Measurements from ENCODE around the gene BGN.

BGN gene

DNA sequence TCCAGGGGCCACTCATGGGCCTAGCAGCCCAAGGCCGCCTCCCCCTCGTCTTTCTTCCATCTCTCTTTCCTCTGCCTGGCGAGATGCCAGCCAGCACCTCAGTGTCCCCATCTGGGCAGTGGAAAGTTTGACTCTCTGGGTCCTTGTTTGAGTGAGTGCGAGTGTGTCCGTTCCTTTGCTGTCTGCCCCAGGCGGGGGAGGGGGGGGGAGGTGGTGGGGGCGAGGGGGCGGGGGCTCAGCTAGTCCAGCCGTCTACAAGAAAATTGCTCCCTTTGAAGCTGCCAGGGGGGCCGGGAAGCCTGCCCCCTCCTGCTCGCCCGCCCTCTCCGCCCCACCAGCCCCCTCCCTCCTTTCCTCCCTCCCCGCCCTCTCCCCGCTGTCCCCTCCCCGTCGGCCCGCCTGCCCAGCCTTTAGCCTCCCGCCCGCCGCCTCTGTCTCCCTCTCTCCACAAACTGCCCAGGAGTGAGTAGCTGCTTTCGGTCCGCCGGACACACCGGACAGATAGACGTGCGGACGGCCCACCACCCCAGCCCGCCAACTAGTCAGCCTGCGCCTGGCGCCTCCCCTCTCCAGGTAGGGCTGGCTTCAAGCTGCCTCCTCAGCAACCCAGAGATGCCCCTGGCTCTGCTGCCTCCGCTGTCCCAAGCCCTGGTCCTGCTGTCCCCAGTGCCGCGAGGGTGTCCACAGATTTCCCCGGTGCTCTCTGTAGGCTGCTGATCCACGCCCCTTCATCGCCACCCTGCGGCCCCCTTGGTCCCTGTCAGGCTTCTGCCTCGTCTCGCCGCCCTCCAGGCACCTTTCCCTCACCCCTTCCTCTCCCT lies at the start of gene BGN:
Gene BGN (plus strand): TSS at position 440 of the 821 bp plus-strand sequence. CDS start 9,652 bp downstream, outside the sequence.
- no peak for DNase-seq

- no peak for DNase-seq
These were observed 49.5 kb upstream of the BGN start for GRCh38 chrX:153445106-153445855.

DNA sequence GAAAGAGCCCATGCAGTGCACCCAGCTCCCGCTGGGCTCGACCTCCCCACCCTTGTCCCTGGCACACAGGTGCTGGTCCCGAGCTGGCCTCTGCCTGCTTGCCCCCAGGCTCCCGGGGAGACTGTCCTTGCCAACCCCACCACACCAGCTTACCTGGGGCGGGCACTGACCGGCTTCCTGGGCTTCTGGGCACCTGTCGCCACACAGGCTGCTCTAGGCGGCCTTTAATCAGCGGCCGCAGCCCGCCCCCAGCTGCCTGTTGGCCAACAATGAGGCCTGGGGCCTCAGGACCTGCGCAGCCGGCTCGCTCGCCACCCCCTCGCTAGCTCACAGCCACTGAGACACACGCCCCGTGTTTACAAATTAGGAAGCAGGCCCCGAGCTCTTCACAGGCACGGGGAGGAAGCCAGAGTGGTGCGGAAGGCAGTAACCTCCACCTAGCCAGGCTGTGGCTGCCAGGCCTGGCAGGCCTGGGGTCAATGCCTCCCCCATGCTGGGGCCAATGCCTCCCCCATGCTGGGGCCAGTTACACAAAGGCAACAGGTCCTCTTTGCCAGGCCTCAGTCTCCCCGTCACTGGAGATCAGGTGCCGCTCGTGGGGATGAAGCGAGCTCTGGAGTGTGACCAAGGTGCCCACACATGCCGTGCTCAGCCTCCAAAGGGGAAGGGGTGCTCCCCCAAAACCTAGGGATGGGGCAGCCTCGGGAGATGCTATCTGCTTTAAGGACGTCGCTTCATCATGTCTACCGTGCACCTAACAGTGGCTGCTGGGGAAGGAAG lies 48.7 kb upstream of the BGN start, which contains the start of gene TREX2:
Gene TREX2 (minus strand): TSS at position 201 of the 780 bp plus-strand sequence. CDS start 626 bp downstream, outside the sequence.
- no peak for DNase-seq

- DNase-seq = no peak
These were observed 48.2 kb upstream of the BGN start for GRCh38 chrX:153446636-153446936.

GRCh38 chrX:153446950-153447580 lies 47.7 kb upstream of the BGN start:
- DNase-seq = no peak

DNA sequence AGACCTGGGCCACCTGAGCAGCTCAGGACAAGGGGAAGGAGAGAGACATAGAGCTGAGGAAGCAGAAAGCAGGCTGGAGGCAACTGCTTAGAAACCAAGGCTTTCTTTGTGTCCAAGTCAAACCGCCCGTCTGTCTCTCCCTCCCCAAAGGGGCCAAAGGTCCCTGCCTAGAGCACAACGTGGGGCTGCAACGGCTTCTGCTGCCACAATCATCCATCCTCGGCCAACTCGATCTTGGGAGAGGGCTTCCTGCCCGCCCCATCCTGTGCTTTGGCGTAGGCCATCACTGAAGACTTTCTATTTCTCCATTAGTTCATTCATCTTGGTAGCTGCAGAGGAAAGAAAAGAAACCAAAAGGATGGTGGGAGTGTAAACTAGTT lies 47.2 kb upstream of the BGN start:
- DNase-seq = no peak

GRCh38 chrX:153448556-153449367 lies 46.0 kb upstream of the BGN start:
- DNase-seq = no peak

- DNase-seq = no peak
These were observed 45.2 kb upstream of the BGN start for GRCh38 chrX:153449368-153450113.

DNA sequence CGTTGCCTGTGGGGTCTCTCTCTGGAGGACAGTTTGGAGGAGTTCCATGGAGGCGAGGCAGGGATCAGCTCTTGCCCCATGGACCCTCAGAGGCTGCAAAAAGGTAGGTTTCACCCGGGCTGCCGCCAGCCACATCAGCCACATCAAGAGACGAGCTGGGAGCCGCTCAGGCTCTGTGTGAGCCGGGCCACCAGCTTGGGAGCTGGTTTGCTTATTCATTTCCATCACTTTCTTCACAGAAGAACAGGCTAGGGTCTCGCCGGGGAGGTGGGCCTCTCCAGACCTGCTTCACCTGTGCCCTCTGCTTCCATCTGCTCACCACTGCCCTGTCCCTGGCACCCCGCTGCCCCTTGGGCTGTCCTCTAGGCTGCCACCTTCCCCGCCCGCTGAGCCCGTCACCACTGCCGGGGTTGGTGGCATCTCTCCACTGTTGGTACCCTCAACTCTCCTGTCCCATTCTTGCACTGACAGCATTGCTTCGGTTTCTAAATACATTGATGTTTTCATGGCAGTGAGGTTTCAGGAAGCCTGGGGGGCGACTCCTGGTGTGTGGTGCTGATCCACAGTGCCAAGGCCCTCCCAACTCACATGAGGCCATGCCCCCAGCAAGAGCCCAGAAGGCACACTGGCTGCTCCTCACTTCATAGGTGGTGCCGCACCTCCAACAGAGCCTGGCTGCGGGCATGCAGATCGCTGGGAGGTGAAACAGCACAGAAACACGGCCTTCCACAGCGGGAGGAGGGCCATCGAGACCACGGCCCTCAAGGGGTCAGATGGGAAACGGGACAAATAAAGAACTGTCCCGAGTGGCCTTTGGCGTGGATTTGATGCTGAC lies 44.4 kb upstream of the BGN start:
- DNase-seq = no peak

GRCh38 chrX:153450949-153451277 lies 43.9 kb upstream of the BGN start:
- DNase-seq = no peak

GRCh38 chrX:153454901-153455550 lies 39.8 kb upstream of the BGN start:
- no peak for DNase-seq

DNA sequence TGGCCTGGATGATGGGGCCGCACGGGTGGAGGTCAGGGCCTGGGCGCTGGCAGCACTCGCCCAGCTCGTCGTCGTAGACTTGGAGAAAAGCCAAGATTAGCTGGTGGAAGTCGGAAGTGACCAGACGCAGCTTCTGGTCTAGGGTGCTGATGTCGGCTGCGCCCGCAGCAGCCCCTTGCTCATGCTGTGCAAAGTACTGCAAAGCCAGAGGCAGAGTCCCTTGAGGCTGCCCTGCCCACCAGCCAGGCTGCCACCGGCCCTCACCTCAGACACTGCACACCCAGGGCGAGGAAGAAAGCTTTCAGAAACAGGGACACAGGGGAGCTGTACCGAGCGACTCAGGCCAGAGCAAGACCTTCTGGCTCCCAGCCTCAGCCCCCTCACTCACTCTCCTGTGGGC lies 39.2 kb upstream of the BGN start:
- no peak for DNase-seq

- no peak for DNase-seq
These were observed 38.6 kb upstream of the BGN start for GRCh38 chrX:153456161-153456560.

- DNase-seq = no peak
These were observed 38.1 kb upstream of the BGN start for GRCh38 chrX:153456704-153457103.

DNA sequence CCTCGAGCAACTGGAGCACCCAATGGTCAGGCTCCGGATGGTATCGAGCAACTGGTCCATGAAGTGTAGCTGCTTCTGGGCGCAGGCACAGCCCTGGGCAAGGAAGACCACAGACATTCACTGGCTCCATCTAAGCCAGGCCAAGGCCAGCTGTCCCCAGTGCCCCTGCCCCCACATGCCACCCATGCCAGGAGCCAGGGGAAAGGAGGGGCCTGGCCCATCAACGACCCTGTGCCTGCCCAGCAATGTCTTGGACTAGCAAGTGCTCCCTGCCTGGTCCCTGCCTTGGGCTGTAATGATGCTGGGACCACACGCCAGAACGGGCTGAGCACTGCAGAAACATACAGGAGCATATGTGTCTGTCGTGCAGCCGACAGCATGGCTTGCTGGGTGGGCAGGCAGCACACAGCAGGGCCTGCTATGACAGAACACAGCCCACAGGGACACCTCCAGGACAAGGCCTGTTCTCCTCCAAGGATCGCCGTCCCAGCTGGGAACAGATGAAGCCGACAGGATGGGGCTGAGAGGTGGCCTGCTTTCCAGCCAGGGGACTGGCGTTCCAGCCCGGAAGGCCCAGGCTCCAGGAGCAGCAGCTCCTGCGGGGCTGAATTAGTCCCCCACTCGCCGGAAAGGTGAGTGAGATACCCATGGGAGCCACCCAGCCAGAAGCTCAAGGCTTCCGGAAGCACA lies 37.5 kb upstream of the BGN start:
- DNase-seq = no peak

DNA sequence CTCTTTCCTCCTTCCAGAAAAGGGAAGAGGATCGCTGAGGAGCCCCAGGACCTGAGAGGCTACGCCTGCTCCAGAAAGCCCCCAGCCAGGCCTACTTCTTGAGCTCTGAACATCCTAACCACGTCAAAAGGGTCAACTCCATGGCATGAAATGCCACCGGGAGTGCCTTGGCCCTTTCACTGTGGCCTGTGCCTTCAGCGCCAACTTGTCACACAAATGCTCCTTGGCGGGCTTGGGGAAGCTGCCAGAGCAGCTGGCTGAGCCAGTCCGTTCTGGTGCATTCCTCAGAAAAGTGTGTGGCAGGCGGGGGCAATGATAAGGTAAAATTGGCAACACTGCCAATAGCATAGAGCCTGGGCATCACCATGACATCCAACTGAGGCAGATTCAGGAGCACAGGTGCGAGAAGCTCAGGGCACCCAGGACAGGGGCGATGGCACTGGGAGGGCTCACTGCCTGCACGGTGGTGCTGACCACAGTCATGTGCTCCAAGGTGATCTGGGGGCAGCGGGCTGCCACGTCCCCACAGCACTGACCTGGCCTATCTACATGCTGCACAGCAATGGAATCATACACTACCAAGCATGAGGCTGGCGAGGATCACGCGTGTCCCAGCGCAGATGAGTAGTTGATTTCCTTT lies 36.8 kb upstream of the BGN start:
- no peak for DNase-seq

- no peak for DNase-seq
These were observed 36.3 kb upstream of the BGN start for GRCh38 chrX:153458476-153458875.

- no peak for DNase-seq
These were observed 34.8 kb upstream of the BGN start for GRCh38 chrX:153459986-153460385.

DNA sequence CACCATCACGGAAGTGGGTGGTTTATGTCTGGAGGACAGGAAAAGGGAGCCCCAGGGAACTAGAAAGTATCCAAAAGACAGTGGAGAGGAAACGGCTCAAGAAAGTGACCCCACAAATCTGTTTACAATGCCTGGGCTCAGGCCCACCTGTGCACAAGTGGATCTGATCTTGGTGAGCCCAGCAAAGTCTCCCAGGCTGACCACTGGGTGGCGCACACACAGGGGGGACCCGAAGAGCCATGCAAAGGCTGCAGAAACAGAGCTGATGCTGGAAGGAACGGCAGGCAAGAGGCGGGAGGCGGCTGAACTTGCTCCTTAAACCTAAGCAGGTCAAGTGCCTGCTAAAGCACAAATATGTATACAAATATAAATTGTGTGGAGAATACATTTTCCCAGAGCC lies 34.0 kb upstream of the BGN start:
- no peak for DNase-seq

Measured in NCI-H187 (cell line).